ENCODE measurements around the gene CD101. TPM values are rescaled to one million over a fixed set of nuclear protein-coding genes. Genes with fewer than 3 reads are reported as not detected.

The CD101 gene
- total and polyA plus RNA-seq, 2 of the 8 experiments (the other 6 are each of a cell fraction or from before 2014, with no cell fraction given), result 1.1 to 1.2 TPM

DNA sequence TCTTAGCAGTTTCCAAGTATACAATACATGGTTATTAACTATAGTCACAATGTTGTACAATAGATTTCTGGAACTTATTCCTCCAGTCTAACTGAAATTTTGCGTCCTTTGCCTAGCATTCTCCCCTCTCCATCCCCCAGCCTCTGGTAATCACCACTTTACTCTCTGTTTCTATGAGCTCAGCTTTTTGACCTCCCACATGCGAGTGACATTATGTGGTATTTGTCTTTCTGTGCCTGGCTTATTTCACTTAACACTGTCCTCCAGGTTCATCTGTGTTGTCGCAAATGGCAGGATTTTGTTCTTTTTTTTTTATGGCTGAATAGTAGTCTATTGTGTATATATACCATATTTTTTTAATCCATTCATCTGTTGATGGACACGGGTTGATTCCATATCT, 43.9 kb upstream of the CD101 start:
- Histone ChIP-seq H3K18ac (ENCODE audit: extremely low read depth, low read length) (no peak overlapping the region), H2AFZ (ENCODE audit: low read length) (no peak overlapping the region), H3K9me3 (ENCODE audit: insufficient read depth in 2 of 2, low read depth in 1 of 2, low read length in 1 of 2) (no peaks in the 10 kb centered on the region), H4K20me1 (replicated peaks in 1 of 2; ENCODE audit: control insufficient read depth in 1 of 2, insufficient read depth in 2 of 2, low read length in 2 of 2) (peaks cover 0 to 3% of the 10 kb centered on the region in 2 experiments), H2BK120ac (replicated peaks; ENCODE audit: low read depth, low read length) (no peak overlapping the region), H4K8ac (ENCODE audit: extremely low read depth, insufficient read depth, low read length) (no peak overlapping the region), H3K9ac (replicated peaks in 1 of 4; ENCODE audit: extremely low read depth in 1 of 4, low read depth in 3 of 4, low read length in 3 of 4) (no peak overlapping the region), H3K23me2 (ENCODE audit: low read depth, low read length) (no peaks in the 10 kb centered on the region; the same call in 1 of the 2 replicates), H3K4me3 (ENCODE audit: extremely low read depth in 1 of 4, insufficient read depth in 2 of 4, low read depth in 3 of 4, low read length in 4 of 4) (no peak overlapping the region), H3K79me2 (ENCODE audit: control insufficient read depth in 1 of 2, insufficient read depth in 2 of 2, low read length in 2 of 2) (no peaks in the 10 kb centered on the region), H2BK15ac (ENCODE audit: low read length) (no peak overlapping the region), H2BK20ac (ENCODE audit: low read length) (no peak overlapping the region), H4K5ac (ENCODE audit: insufficient read length, low read depth, low read length) (no peak overlapping the region), H2BK12ac (ENCODE audit: low read depth, low read length) (no peak overlapping the region), H3K14ac (ENCODE audit: insufficient read length) (no peak overlapping the region), H3K56ac (replicated peaks; ENCODE audit: insufficient read length, low read depth, low read length) (no peak overlapping the region), H3K79me1 (ENCODE audit: low read depth, low read length) (peaks cover 5% of the 10 kb centered on the region; the same call in 1 of the 2 replicates), H3K4me2 (ENCODE audit: insufficient read depth in 1 of 2, low read depth in 2 of 2, low read length in 2 of 2) (no peak overlapping the region), H3K27me3 (replicated peaks in 1 of 4; ENCODE audit: control insufficient read depth in 3 of 4, extremely low read depth in 1 of 4, insufficient read depth in 3 of 4, low read length in 3 of 4) (no peaks in the 10 kb centered on the region), H3K4me1 (replicated peaks in 1 of 4; ENCODE audit: control insufficient read depth in 3 of 4, insufficient read depth in 4 of 4, low read length in 3 of 4) (peaks cover 0 to 11% (median 1%) of the 10 kb centered on the region in 4 experiments; a peak in 3 of 7 replicates), H2AK5ac (ENCODE audit: low read depth, low read length) (no peak overlapping the region), H3K23ac (ENCODE audit: insufficient read length) (no peak overlapping the region), H3K4ac (replicated peaks; ENCODE audit: insufficient read length, low read depth, low read length) (no peak overlapping the region), H3K27ac (ENCODE audit: low read depth, low read length) (no peak overlapping the region), H3K36me3 (ENCODE audit: control insufficient read depth in 2 of 4, insufficient read depth in 4 of 4, low read length in 3 of 4) (peaks cover 0 to 11% (median 4%) of the 10 kb centered on the region in 4 experiments; a peak in 5 of 8 replicates), H2BK5ac (ENCODE audit: low read depth, low read length) (no peak overlapping the region), H4K91ac (replicated peaks; ENCODE audit: insufficient read length, low read length) (no peak overlapping the region)
- DNase-seq (ENCODE audit: low read depth in 1 of 2, low spot score in 2 of 2), result no peak
- 87% methylated on average over 4 of the region's 4 CpGs; no CpG with 5 or more reads in 1 of the 2 experiments for WGBS, 2 experiments (ENCODE audit: extremely low coverage in 1 of 2, insufficient coverage in 1 of 2, insufficient read length in 1 of 2, insufficient replicate concordance in 2 of 2, low coverage in 1 of 2, low lambda C conversion rate in 2 of 2, missing lambda C conversion rate in 1 of 2)
- POLR2A ChIA-PET (ENCODE audit: partially characterized antibody), result no interaction called here
- no peak for FAIRE-seq
- CTCF ChIA-PET (ENCODE audit: partially characterized antibody), result interaction anchor here (0.9 to 1.4 kb wide), 5 partner anchors 12 to 233 kb away, joined by 3 read pairs; no protein-coding TSS in a partner anchor
- TF ChIP-seq EGR1 (IDR thresholded peaks at IDR 0.05; ENCODE audit: borderline replicate concordance, low read depth, low read length) (no peak), ZNF274 (IDR thresholded peaks at IDR 0.05; ENCODE audit: borderline replicate concordance, extremely low read depth, low read length) (no peak), RAD21 (IDR thresholded peaks at IDR 0.05 in 1 of 2, conservative IDR thresholded peaks at IDR 0.05 in 1 of 2; ENCODE audit: low read depth in 2 of 2, low read length in 2 of 2) (no peak), HDAC6 (IDR thresholded peaks at IDR 0.05; ENCODE audit: low read depth, low read length) (no peak), PHF8 (conservative IDR thresholded peaks at IDR 0.05; ENCODE audit: low read depth, low read length) (no peak), KDM5A (IDR thresholded peaks at IDR 0.05; ENCODE audit: low read length) (no peak), NRF1 (IDR thresholded peaks at IDR 0.05; ENCODE audit: low read depth, low read length) (no peak), EZH2 (IDR thresholded peaks at IDR 0.05; ENCODE audit: low read depth, low read length, severe bottlenecking) (no peak), EP300 (IDR thresholded peaks at IDR 0.05; ENCODE audit: borderline replicate concordance in 1 of 2, low read depth in 2 of 2, low read length in 2 of 2) (no peak), POU5F1 (IDR thresholded peaks at IDR 0.05; ENCODE audit: low read depth, low read length) (no peak), CEBPB (IDR thresholded peaks at IDR 0.05; ENCODE audit: low read depth, low read length) (no peak)
- TF ChIP-seq, protein P1, sequence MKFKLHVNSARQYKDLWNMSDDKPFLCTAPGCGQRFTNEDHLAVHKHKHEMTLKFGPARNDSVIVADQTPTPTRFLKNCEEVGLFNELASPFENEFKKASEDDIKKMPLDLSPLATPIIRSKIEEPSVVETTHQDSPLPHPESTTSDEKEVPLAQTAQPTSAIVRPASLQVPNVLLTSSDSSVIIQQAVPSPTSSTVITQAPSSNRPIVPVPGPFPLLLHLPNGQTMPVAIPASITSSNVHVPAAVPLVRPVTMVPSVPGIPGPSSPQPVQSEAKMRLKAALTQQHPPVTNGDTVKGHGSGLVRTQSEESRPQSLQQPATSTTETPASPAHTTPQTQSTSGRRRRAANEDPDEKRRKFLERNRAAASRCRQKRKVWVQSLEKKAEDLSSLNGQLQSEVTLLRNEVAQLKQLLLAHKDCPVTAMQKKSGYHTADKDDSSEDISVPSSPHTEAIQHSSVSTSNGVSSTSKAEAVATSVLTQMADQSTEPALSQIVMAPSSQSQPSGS (IDR thresholded peaks at IDR 0.05; ENCODE audit: low read length), result no peak
